HUES64 (cell line): ENCODE results near the gene ZIC2.
"Not testable (repeated sequence)": the region's sequence is repeated elsewhere in the genome, so short reads cannot be mapped to it uniquely, and the experiment has no call there.

Experiments
- H3K27ac ChIP-seq: 2 replicates; pipeline ENCODE4 v1.7.0; 2013; ENCODE audit warnings: low read depth, low read length, inconsistent platforms
- H3K27me3 ChIP-seq: 2 replicates; pipeline ENCODE4 v1.6.1; 2013; ENCODE audit warnings: mild to moderate bottlenecking, low read length; ENCODE audit not compliant: insufficient read depth
- H3K36me3 ChIP-seq: 2 replicates; pipeline ENCODE4 v1.6.1; 2013; ENCODE audit warnings: mild to moderate bottlenecking, low read length; ENCODE audit not compliant: insufficient read depth
- H3K4me1 ChIP-seq: 2 replicates; pipeline ENCODE4 v1.6.1; 2013; ENCODE audit warnings: mild to moderate bottlenecking, low read length, moderate library complexity; ENCODE audit not compliant: insufficient read depth
- H3K4me3 ChIP-seq: 2 replicates; pipeline ENCODE4 v1.5.1; 2013; ENCODE audit warnings: mild to moderate bottlenecking, low read length, moderate library complexity
- H3K9ac ChIP-seq: 2 replicates; pipeline ENCODE4 v1.6.1; 2013; ENCODE audit warnings: mild to moderate bottlenecking, low read depth, low read length
- H3K9me3 ChIP-seq: 2 replicates; pipeline ENCODE4 v1.6.1; 2013; ENCODE audit warnings: low read depth, low read length; ENCODE audit not compliant: insufficient read depth
- WGBS: fragments of 150-250, 120-280 bp; methylation state at CpG from one replicate; pipeline ENCODE4 v1.1.7; 2013; ENCODE audit warnings: missing lambda C conversion rate; 5-methylcytosine and 5-hydroxymethylcytosine counted together

Gene ZIC2

DNA sequence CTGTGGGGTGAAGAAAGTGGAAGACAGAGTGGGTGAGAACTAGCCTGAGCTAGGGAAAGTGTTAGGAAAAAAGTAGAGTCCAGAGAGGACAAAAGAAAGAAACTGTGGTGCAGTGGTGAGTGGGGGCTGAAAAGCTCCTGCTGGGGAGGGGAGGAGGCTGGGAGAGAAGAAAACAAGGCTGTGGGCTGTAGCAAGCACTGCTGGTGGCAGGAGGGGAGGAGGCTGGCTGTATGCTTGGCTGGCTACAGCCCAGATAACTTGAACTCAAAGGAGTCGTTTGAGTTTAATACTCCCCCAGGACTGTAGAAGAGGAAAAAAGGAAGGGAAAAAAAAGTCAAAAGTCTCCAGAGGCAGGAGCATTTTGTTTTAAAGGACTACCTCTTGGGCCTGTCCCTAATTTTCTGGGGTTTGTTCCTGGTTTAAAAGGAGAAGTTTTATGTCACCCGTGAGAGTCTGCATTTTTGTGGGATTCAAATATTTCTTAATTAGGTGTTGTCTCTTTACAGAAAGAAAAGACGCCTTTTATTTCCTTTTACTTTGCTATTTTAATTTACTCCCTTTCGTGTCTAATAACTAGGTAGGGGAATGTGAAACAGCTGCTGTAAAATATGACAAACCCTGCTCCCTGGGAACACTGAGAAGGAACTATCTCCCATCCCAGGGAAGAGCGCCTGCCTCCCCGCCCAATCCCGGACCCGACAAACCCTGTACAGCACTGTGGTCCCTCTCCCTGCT lies 31.7 kb upstream of the ZIC2 start:
- peaks cover 23% of the 10 kb centered on the region for H3K27me3 ChIP-seq
- H3K9ac ChIP-seq, result no peak overlapping the region
- H3K4me1 ChIP-seq, result peaks cover 6% of the 10 kb centered on the region
- no peaks in the 10 kb centered on the region for H3K36me3 ChIP-seq
- H3K9me3 ChIP-seq, result no peaks in the 10 kb centered on the region
- H3K27ac ChIP-seq, result no peak overlapping the region
- no peak overlapping the region for H3K4me3 ChIP-seq
- WGBS, result 62% methylated on average over 6 of the region's 8 CpGs

DNA sequence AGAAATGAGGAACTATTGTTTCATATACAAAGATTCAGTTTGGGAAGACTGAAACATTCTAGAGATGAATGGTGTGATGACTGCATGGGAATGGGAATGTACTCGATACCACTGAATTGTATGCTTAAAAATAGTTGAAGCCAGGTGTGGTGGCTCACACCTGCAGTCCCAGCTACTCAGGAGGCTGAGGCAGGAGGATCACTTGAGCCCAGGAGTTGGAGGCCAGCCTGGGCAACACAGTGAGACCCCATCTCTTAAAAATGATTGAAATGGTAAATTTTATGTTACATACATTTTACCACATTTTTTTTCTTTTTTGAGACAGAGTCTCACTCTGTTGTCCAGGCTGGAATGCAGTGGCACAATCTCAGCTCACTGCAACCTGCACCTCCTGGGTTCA lies 29.9 kb upstream of the ZIC2 start:
- H3K27me3 ChIP-seq, result peaks cover 41% of the 10 kb centered on the region
- H3K27ac ChIP-seq, H3K36me3 ChIP-seq, H3K9me3 ChIP-seq, H3K9ac ChIP-seq, H3K4me3 ChIP-seq: not testable (repeated sequence)
- WGBS, result 92% methylated on average over 1 of the region's 1 CpG
- peaks cover 14% of the 10 kb centered on the region for H3K4me1 ChIP-seq

DNA sequence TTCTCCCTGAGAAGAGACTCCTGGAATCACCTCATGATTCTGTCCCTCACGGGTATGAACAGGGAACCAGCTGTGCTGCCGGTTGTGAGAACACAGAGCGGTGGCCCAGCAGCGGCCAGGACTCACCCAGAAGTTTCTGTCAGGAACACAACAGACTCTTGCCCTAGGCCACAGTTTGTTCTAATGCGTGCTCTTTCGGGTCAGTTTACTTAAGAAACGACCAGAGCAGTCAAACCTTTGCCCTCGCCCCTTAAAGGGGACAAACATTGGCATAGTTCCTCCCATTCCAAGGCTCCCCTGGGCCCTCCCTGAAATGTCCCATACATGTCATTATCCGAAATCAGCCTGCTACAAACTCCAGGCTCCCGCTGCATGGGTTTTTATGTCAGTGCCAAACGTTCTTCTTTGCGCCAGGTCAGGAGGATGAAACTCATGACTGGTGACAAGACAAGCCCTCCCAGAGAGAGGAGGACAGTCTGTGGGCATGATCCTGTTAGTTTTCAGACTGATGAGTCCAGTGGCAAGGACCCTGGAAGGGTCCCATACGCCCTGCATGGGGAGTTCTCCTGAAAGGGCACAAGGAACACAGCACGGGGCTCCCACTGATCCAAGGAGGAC lies 28.3 kb upstream of the ZIC2 start:
- WGBS, result 76% methylated on average over 14 of the region's 14 CpGs
- H3K27ac ChIP-seq, result no peak overlapping the region
- peaks cover 57% of the 10 kb centered on the region for H3K27me3 ChIP-seq
- no peaks in the 10 kb centered on the region for H3K9me3 ChIP-seq
- no peaks in the 10 kb centered on the region for H3K36me3 ChIP-seq
- H3K9ac ChIP-seq, result no peak overlapping the region
- H3K4me1 ChIP-seq, result peaks cover 20% of the 10 kb centered on the region
- H3K4me3 ChIP-seq, result no peak overlapping the region

DNA sequence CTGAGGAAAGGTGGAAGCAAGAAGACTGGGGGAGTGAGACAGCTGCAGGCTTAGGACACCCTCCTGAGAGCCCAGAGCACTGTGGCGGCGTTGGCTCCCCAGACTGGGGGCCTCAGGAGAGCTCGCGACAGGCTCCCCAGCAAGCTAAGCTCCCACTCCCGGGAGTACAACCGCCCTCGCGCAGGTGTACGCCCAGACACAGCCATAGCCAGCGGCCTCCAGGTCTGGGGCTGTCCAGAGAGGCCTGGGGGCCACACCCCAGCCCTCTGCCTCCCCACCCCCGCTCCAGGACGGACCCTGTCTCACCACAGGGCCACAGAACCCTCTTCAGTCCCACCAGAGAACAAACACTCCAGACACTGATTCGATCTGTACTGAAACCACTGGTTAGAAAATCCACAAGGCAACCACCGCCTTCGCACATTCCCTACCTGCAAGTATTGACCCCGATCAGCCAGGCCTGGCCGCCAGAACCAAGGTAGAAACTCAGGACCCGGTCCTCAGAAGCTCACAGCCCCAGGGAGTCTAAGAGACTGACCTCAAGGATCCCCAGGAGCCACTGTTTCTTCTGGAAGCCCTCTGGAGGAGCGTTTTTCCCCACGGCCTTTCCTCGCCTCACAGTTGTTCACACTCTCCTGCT lies 26.4 kb upstream of the ZIC2 start:
- WGBS, result 60% methylated on average over 21 of the region's 21 CpGs
- Histone ChIP-seq H3K27me3 (peaks cover 76% of the 10 kb centered on the region), H3K4me1 (peaks cover 23% of the 10 kb centered on the region), H3K36me3 (no peaks in the 10 kb centered on the region), H3K9me3 (no peaks in the 10 kb centered on the region), H3K4me3 (peak overlapping the region; percentile 56), H3K9ac (0 out of 2 replicates have a peak overlapping the region, but pooled peaks have one; percentile 47), H3K27ac (no peak overlapping the region)

DNA sequence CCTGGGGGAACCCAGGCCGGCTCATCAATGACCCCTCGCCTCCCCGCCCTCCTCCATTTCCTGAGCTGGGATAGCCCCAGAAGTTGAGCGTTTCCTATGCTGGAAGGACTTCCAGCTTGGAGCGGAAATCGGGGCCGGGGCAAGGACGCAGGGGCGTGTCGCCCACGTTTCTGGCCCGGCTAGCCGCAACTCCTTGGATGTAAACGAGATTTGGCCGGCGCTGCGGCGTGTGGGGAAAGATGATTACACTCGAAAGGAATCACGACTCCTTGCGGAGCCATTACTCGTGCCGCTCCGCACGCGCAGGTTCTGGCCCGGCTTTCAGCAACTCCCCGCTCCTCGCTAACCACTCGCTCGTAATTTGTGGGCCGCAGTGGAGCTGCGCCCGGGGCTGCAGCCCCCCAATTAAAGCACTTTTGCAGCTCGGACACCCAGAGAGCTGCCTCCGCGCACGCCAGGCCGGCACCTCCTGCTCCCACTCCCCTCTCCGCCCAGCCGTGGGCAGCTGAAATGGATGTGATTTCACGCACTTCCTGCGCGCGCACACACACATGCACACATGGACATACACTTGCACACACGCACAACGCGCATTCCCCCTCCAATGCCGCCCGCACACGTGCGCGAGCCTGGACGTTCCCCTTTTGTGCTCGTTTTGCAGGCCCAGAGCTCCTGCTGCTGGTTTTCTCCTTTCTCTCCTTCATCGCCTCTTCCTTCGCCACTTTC lies 25.7 kb upstream of the ZIC2 start:
- Histone ChIP-seq H3K36me3 (no peaks in the 10 kb centered on the region), H3K27ac (no peak overlapping the region), H3K4me3 (peak overlapping the region; percentile 56), H3K27me3 (peaks cover 82% of the 10 kb centered on the region), H3K9me3 (no peaks in the 10 kb centered on the region), H3K9ac (peak overlapping the region; percentile 47; the same call in 1 of the 2 replicates), H3K4me1 (peaks cover 27% of the 10 kb centered on the region)
- WGBS, result 1% methylated on average over 56 of the region's 57 CpGs

DNA sequence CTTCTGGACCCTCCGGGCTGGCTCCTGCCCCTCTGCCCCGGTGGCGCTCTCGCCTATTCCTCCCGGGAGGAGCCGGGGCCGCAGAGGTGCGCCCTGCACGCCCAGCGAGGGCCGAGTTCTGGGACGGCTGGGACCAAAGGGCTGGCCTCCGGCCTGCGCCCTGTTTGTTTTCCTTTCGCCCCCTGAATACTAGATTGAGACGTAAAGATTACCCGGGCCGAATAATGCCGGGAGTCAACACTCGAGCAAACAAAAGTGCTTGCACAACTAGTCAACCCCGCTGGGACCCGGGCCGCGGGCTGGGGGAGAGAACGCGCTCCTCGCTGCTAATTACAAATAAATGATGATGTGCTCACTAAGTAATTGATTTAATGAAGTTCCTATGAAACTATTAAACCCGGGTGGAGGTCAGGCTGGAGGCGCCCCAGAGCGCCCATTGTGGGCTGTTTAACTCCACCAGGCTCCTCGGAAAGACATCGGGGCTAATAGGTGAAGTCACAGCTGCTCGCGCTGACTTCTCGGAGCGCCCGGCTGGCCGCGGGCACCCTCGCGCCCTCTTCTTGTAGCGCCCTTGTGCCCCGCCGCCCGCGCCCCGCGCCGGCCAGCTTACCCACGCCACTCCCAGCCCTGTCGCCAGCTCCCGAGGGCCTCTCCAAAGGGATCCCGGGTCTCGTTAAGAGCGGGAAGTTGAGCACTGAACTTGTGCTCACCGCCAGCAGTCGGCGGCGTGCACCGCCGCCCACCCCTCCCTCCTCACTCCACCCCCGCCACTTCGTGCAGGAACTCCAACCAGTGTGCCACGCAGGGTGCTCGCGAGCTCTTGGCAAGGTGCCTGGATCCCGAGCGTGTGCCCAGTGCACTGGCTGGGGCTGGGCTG lies 24.9 kb upstream of the ZIC2 start:
- peak overlapping the region; percentile 56 for H3K4me3 ChIP-seq
- no peaks in the 10 kb centered on the region for H3K9me3 ChIP-seq
- H3K9ac ChIP-seq, result peak overlapping the region; percentile 47; the same call in 1 of the 2 replicates
- peaks cover 35% of the 10 kb centered on the region for H3K4me1 ChIP-seq
- WGBS, result under 1% methylated on average over 68 of the region's 68 CpGs
- no peaks in the 10 kb centered on the region for H3K36me3 ChIP-seq
- H3K27ac ChIP-seq, result no peak overlapping the region
- H3K27me3 ChIP-seq, result peaks cover 90% of the 10 kb centered on the region

DNA sequence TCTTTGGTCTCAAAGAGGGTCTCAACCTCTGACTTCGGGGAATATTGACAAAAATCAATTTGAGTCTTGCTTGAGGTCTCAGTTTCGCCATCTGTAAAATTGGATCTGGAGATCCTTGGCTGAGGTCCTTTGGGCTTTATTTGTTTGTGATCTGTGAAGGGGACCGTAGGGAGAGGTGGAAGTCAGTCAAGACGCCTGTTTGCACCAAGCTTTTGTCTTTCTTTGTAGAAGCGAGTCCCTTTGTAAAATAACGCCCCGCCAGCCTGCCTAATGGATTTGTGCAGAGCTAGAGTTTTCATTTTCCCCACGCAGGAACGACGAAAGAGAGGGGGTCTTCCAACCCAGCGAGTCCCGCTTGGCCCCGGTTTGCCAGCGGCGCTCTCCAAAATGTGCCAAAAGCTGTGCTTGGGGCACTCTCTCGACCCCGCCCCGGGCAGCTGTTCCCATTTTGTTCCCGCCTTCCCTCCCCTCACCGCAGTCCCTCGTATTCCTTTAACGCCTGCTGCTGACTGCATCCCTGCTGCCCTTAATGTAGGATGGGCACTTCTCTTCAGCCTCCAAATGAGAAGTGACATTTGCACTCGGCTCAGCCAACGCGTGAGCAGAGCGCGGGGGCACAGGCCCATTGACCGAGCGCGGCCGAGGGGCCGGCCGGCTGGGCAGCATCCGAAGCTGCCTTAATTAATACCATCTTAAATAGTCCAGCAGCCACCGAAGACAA lies 23.0 kb upstream of the ZIC2 start:
- Histone ChIP-seq H3K4me3 (peak overlapping the region; percentile 56), H3K9ac (peak overlapping the region; percentile 2; the same call in 1 of the 2 replicates), H3K27me3 (peaks cover 98% of the 10 kb centered on the region), H3K9me3 (no peaks in the 10 kb centered on the region), H3K36me3 (peaks cover 9% of the 10 kb centered on the region), H3K4me1 (peaks cover 46% of the 10 kb centered on the region), H3K27ac (no peak overlapping the region)
- 1% methylated on average over 35 of the region's 35 CpGs for WGBS

DNA sequence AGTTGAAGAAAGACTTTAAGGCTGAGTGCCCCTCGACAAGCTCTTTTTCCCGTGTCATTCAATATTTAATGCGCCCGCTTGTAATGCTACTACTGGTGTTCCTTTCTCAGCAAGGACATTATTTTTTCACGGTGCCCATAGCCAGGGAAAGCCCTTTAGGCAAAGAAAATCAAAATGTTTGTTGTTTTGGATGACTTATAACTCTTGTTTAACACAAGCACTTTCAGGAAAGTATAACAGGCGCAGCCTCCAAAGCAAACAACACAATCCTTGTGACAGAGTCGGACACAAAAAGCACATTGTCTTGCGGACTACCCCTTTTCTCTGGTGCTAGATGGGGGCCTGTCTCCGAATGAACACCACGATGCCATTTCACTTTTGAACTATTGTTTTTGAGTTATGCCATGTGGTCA lies 22.5 kb upstream of the ZIC2 start:
- H3K9me3 ChIP-seq, result no peaks in the 10 kb centered on the region
- H3K27ac ChIP-seq, result no peak overlapping the region; the same call in 1 of the 2 replicates
- peak overlapping the region; percentile 56 for H3K4me3 ChIP-seq
- peaks cover 97% of the 10 kb centered on the region for H3K27me3 ChIP-seq
- H3K36me3 ChIP-seq, result peaks cover 14% of the 10 kb centered on the region
- H3K9ac ChIP-seq, result peak overlapping the region; percentile 0; the same call in 1 of the 2 replicates
- peaks cover 46% of the 10 kb centered on the region for H3K4me1 ChIP-seq
- 4% methylated on average over 10 of the region's 10 CpGs for WGBS

DNA sequence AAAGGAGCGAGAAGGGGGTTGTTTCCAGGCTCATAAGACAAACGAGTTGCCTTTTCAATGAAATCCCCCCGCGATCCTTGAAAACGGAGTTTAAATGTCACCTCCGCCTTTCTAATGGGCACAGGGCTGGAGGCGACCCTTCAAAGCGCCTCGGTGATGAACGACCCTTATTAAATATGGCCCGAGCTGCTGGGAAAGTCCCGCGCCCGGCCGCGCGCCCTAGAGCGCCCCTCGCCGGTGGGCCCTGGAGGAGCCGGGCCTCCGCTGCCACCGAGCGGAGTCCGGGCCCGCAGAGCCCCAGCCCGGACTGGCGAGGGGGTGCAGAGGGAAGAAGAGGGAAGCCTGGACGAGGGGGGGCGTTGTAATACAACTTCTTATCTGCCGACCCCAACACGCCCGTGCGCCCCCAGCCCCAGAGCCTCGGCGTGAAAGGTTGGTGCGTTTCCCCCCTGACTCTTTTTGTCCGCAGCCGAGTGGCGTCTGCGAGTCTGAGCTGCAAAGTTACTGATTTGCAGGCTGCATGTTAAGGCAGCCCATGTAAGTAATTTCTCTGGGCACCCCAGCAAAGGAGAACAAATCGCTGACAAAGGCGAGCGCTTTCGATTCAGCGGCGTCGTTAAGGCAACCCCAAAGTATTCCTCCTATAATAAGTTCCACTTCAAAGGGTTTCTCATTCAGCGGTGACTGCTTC lies 21.9 kb upstream of the ZIC2 start:
- peak overlapping the region; percentile 56 for H3K4me3 ChIP-seq
- under 1% methylated on average over 48 of the region's 49 CpGs for WGBS
- no peak overlapping the region; the same call in 1 of the 2 replicates for H3K27ac ChIP-seq
- peaks cover 46% of the 10 kb centered on the region for H3K4me1 ChIP-seq
- H3K9ac ChIP-seq, result peak overlapping the region; percentile 48; the same call in 1 of the 2 replicates
- H3K9me3 ChIP-seq, result no peaks in the 10 kb centered on the region
- peaks cover 92% of the 10 kb centered on the region for H3K27me3 ChIP-seq
- H3K36me3 ChIP-seq, result peaks cover 20% of the 10 kb centered on the region
